Left cardiac atrium (tissue), 2 donors: ENCODE data around the gene TP53RK. TPM values are rescaled to one million over a fixed set of nuclear protein-coding genes. Genes with fewer than 3 reads are reported as not detected.

ENCODE experiments used
- total RNA-seq, 2 donors: library from RNA; stranded (reverse); fragmentation: NEBNext Ultra II Directional; extraction: Animal tissue kit (Norgen Biotek cat#: 25700); gene quantifications; one replicate each; pipeline ENCODE4 v1.2.1, GENCODE V29; 2021
- donor health status: DM: no; HTN: yes; CAD: no; lungs with severe emphysema.
- donor health status: DM: yes; HTN: yes; CAD: no.

Gene TP53RK
- total RNA-seq, 2 donors from 2014 or later, result 6.8 to 9.7 TPM

Other genes with a start within 250 kb of the TP53RK start
- 1 to 10 TPM in 1 of 2 donors, under 1 TPM in 1; 0.99 to 1.3 TPM for gene ZNF334, start 175.9 kb downstream of the TP53RK start, total RNA-seq
- not detected for gene OCSTAMP, start 138.8 kb downstream of the TP53RK start, total RNA-seq
- gene SLC13A3, start 38.0 kb downstream of the TP53RK start, total RNA-seq, result 1 to 10 TPM in 1 of 2 donors, under 1 TPM in 1; 0.71 to 2.5 TPM
- 1 to 10 TPM; 5.6 to 7.7 TPM for gene SLC2A10, start 20.2 kb upstream of the TP53RK start, total RNA-seq
- 1 to 10 TPM; 3.0 to 5.1 TPM for gene EYA2, start 205.4 kb upstream of the TP53RK start, total RNA-seq